ENCODE data around the gene ANKIB1. TPM values are rescaled to one million over a fixed set of nuclear protein-coding genes. Genes with fewer than 3 reads are reported as not detected.
"Not testable (repeated sequence)": the region's sequence is repeated elsewhere in the genome, so short reads cannot be mapped to it uniquely, and the experiment has no call there.

The ANKIB1 gene
- total RNA-seq, 2 donors from 2014 or later: 54.9 to 59.3 TPM

DNA sequence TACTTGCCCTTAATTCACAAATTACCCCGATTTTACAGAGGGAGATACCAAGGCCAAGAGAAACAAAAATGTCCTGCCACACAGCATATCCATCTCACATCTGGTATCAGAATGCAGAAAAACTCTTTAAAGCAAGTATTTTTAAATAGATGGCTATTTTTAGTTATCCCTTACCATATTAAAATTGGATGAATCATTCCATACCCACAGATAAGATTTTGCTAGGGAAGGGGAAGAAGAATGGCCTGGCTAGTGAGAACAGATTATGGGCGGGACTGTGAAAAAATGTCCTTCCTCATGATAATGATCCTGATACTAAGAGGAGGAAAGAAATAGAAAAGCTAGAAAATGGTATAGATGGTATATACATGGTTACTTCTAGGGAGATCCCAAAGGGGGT, 121.0 kb downstream of the ANKIB1 start:
- no peak for DNase-seq (ENCODE audit: low spot score)
- intact Hi-C loops (cut with DNase I): no loop called here

DNA sequence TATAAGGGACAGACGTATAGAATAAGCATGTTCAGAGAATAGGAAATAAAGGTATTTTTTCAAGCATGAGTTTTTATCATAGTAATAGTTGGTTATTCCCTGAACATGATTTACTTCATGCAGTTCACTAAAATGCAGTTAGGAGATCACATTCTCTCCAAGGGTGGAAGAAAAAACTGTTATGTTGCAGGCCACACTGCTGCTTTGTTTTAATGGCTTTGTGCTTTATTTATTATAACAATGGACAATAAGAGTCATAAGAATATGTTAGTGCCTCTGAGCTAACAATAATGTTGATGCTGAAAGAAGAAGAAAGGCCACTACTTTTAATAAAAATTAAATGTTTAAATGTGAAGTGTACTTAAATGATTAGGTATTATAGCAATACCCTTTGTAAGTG, 123.0 kb downstream of the ANKIB1 start:
- DNase-seq (ENCODE audit: low spot score): no peak
- intact Hi-C loops (cut with DNase I): no loop called here

GRCh38 chr7:92375013-92375412, 129.2 kb downstream of the ANKIB1 start:
- intact Hi-C loops (cut with DNase I): no loop called here
- no peak for DNase-seq (ENCODE audit: low spot score)

GRCh38 chr7:92391071-92391470, 145.3 kb downstream of the ANKIB1 start:
- no peak for DNase-seq (ENCODE audit: low spot score)
- intact Hi-C loops (cut with DNase I): no loop called here

GRCh38 chr7:92397542-92397941, 151.8 kb downstream of the ANKIB1 start:
- no peak for DNase-seq (ENCODE audit: low spot score)
- intact Hi-C loops (cut with DNase I): no loop called here

GRCh38 chr7:92400013-92400412, 154.2 kb downstream of the ANKIB1 start:
- intact Hi-C loops (cut with DNase I): no loop called here
- DNase-seq (ENCODE audit: low spot score): no peak

DNA sequence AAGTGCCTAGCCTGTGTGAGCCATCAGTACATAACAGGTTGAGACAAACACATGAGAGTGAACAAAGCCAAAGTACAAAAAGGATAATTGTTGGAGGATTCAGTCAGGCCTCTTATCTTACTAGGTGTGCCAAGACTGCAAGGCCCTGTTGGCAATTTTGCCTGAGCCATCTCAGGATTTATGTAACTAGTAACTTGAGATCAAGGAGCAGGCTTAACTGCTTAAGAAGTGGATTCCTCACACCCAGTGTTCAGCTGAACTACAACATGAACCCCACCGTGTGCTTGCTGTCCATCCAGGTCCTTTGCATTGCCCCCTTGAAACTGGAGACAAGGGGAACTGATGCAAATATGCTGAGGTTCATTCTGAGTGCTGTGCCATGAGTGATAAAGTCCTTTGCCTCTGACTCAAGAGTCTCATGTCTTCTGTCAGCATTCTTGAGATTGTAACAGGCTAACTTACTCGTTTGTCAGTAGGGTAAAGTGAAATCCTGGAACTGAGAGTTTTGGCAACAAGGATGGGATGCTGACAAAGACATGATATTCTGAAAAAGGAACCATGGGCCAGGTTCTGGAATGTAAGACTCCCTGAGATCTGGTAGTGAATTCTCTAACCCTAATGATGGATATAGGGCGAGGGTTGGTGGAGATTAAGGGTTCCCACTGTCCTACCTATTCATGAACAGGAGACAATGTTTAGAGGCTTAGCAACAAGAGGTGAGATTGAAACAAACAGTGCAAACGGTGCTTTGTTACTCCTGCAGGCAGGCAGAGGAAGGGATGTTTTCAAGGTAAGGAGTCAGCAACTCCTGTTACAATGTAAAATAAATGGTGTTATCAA, 157.4 kb downstream of the ANKIB1 start:
- intact Hi-C loops (cut with DNase I): no loop called here
- DNase-seq (ENCODE audit: low spot score): no peak

GRCh38 chr7:92403760-92404074, 157.9 kb downstream of the ANKIB1 start:
- DNase-seq (ENCODE audit: low spot score): no peak
- intact Hi-C loops (cut with DNase I): no loop called here

GRCh38 chr7:92404170-92404614, 158.4 kb downstream of the ANKIB1 start:
- no peak for DNase-seq (ENCODE audit: low spot score)
- intact Hi-C loops (cut with DNase I): no loop called here

DNA sequence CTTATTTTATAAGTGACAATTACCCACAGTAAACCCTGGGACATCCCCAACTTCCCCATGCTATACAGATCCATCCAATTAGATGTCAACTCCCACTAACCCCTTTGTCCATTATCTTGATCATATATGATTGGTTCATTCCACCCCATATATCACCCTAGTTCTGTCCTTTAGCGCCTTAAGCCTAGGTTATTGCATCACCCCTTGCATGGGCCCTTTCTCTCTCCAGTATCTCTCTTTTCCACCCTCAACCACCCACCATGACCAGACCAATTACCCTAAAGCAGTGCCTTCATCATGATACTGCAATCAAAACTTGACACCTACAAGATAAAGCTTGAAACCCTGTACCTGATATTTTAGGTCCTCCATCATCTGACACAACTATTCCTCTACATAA, 163.6 kb downstream of the ANKIB1 start:
- intact Hi-C loops (cut with DNase I): no loop called here
- no peak for DNase-seq (ENCODE audit: low spot score)

- intact Hi-C loops (cut with DNase I): loop anchor here in 1 of 2 donors (10.0 kb wide), 1 partner anchor 1145 kb away; the partner anchor contains the start of gene FZD1
- not testable (repeated sequence) for DNase-seq (ENCODE audit: low spot score)
Measured at GRCh38 chr7:92410162-92410561, 164.4 kb downstream of the ANKIB1 start.

DNA sequence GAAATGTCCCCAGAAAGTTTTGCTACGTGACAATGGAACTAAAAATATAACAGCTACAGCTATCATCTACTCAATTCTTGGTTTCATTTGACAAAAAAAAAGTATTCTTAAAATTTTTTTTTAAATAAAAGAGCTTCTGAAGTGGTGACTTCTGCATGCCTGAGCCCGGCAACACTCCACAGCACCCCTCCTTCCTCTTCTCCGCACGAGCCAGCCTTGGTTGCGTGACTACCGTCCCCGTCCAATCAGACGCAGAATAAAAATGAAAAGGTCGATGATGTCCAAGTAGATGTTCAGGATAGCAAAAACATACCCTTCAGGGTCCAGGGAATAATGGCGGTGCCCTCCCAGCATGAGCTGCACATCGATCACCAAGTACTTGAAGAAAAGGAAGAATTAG, 167.0 kb downstream of the ANKIB1 start:
- DNase-seq (ENCODE audit: low spot score): no peak
- intact Hi-C loops (cut with DNase I): loop anchor here in 1 of 2 donors (10.0 kb wide), 1 partner anchor 1148 kb away; the partner anchor contains the start of gene FZD1

GRCh38 chr7:92413550-92413949, 167.8 kb downstream of the ANKIB1 start:
- intact Hi-C loops (cut with DNase I): loop anchor here in 1 of 2 donors (10.0 kb wide), 1 partner anchor 1149 kb away; the partner anchor contains the start of gene FZD1
- DNase-seq (ENCODE audit: low spot score): no peak

DNA sequence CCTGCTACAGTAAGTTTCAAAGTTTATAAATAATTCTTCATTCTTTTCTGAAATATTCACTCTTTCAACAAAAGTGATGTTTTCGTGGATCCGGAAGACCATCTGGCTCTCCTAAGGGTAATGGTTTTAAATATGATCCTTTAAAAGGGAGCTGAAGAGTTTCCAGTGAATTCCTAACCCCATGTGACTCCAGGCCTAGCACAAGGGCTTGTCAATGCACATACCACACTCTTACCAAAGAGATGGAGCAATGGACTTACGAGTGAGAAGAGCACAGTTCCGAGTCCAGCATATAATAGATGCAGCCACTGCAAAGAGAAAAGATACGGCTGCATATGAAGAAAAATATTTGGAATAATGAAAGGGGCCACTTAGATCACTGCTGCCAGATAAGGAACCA, 169.5 kb downstream of the ANKIB1 start:
- intact Hi-C loops (cut with DNase I): loop anchor here in 1 of 2 donors (10.0 kb wide), 1 partner anchor 1150 kb away; the partner anchor contains the start of gene FZD1
- no peak for DNase-seq (ENCODE audit: low spot score)

DNA sequence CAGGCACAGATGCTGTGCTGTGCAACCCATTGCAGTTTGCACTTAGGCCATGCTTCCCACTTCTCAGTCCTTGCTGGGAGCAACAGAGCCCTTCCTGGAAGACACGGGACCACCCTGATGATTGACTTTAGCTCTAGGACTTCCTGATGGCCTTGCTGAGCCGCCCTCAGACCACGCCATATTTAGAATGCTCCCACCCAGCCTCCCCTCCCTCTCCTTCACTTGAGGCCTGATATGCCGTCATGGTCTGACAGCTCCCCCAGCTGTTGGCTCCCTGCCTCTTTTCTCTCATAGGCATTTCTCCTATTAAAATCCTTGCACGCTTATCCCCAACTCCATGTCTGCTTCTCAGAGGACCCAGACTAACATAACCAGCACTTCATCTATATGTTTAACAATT, 172.1 kb downstream of the ANKIB1 start:
- intact Hi-C loops (cut with DNase I): loop anchor here in 1 of 2 donors (10.0 kb wide), 1 partner anchor 1153 kb away; the partner anchor contains the start of gene FZD1
- DNase-seq (ENCODE audit: low spot score): no peak

GRCh38 chr7:92421676-92422435, 176.1 kb downstream of the ANKIB1 start:
- intact Hi-C loops (cut with DNase I): no loop called here
- no peak for DNase-seq (ENCODE audit: low spot score)

DNA sequence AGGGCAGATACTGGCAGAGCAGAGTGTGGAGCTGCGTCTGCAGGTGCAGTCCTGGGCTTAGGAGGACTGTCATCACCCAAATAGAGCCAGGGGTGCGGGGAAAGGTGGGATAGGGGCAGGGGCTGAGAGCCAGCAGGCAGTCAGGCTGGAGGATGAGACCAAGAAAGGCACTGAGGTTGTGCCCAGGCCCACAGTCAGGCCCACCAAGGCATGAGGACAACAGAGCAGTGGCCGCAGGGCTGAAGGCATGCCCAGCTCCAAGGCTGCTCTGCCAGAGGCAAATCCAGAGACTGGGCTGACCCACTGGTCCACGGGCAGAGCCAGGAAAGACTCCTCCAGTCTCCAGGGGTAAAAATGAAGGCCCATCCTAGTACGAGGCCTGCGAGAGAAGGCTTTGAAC, 177.2 kb downstream of the ANKIB1 start:
- intact Hi-C loops (cut with DNase I): no loop called here
- DNase-seq (ENCODE audit: low spot score): no peak

DNA sequence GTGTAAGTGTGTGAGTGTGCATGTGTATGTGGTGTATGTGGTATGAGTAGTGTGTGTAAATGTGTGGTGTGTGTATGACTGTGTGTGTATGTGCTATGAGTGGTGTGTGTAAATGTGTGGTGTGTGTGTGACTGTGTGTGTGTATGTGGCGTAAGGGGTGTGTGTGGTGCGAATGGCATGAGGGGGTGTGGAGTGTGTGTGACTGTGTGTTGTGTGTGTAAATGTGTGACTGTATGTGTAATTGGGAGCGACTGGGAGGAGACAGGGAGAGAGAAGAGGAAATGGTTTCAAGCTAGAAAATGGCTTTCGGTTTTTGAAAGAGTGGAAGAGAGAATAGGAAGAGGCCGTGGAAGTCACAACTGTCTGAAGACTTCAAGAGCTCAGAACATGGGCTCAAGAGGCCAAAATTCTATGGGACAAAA, 177.9 kb downstream of the ANKIB1 start:
- DNase-seq (ENCODE audit: low spot score): no peak
- intact Hi-C loops (cut with DNase I): no loop called here

DNA sequence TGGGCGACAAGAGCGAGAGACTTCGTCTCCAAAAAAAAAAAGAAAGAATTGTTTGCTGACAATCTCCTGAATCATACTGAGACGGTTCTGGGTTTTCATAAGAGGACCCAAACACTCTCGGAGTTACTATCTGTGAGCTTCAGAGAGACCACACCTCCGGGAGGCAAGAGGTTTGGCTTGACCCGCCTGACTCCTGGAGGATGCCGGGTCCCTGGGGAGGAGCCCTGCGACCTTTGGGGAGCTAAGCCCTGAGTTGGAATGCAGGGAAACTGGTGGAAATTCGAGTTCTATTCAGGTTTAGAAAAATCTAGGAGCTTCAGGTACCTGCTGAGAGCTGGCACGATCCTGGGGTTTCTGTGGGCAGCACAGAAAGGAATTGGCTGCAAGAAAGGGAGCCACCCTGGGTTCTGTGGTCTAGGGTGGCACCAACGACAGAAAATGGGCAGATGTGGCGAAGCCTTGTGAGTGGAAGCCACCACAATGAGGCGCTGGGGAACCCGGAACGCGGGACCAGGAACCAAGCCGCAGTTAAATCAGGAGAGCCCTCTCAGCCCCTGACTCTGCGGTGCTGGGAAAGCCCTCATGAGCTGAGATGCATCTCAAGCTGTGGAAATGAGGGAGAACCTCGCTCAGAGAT, 179.7 kb downstream of the ANKIB1 start:
- intact Hi-C loops (cut with DNase I): no loop called here
- DNase-seq (ENCODE audit: low spot score): no peak

DNA sequence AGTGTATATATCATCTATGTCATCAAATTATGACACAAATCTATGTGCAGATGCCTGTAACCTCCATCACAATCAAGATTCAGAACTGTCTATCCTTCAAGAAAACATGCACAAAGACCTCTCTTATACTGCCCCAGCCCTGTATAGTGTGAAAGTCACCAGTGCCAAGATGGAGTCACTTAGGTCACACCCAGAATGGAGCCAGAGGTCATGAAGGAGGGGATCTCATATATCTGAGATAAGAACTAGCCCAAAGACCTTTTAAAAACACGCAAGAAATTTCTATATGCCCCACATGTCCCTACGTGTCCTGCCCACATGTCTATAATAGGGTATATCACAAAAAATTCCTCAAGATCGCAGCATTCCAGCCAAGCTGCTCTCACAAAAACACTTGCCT, 181.4 kb downstream of the ANKIB1 start:
- intact Hi-C loops (cut with DNase I): no loop called here
- DNase-seq (ENCODE audit: low spot score): no peak

Measured in posterior vena cava (tissue), 2 donors.